Naive thymus-derived CD4-positive, alpha-beta T cell (primary cell): ENCODE results near the gene PRR15L. TPM values are rescaled to one million over a fixed set of nuclear protein-coding genes. Genes with fewer than 3 reads are reported as not detected.

Experiments
- ATAC-seq: fragments of 150-1000 bp; cut with Tn5 transposase; 2 replicates; pipeline ENCODE4 v1.10.0; 2021; ENCODE audit warnings: mild to moderate bottlenecking, moderate library complexity
- CTCF ChIA-PET: fragments of 350-600 bp; sonication (Branson Sonifier 250); formaldehyde crosslinking; loops from one replicate; lab custom pipeline; 2021; ENCODE audit warnings: antibody characterized with exemption; lab: Charles Lee
- POLR2A ChIA-PET: fragments of 350-600 bp; sonication (Branson Sonifier 250); formaldehyde crosslinking; loops from one replicate; lab custom pipeline; 2021; ENCODE audit warnings: antibody characterized with exemption, inconsistent platforms; lab: Charles Lee
- DNase-seq, 9 donors: peaks; one replicate each; pipeline versions ENCODE4 v3.0.0 to v3.0.0-alpha.2; 2020 to 2022; ENCODE audit warnings: mixed read lengths in 1 of 9
- H3K27ac ChIP-seq: one replicate; pipeline ENCODE4 v1.7.0; 2013; ENCODE audit warnings: mild to moderate bottlenecking, low read depth, low read length, moderate library complexity
- H3K27me3 ChIP-seq, 2 donors: one replicate each; pipeline ENCODE4 v1.7.0; 2013; ENCODE audit warnings: low read length in 2 of 2, mild to moderate bottlenecking in 2 of 2, moderate library complexity in 2 of 2; ENCODE audit not compliant: control insufficient read depth in 2 of 2, insufficient read depth in 2 of 2
- H3K36me3 ChIP-seq, 3 experiments: 1 replicate in 2 of 3; 2 replicates in 1 of 3; pipeline ENCODE4 v1.7.0; 2013; ENCODE audit warnings: low read length in 3 of 3, mild to moderate bottlenecking in 3 of 3, moderate library complexity in 1 of 3; ENCODE audit not compliant: insufficient read depth in 3 of 3, control insufficient read depth in 2 of 3
- H3K4me1 ChIP-seq, 2 donors: one replicate each; pipeline ENCODE4 v1.7.0; 2013; ENCODE audit warnings: low read length in 2 of 2, mild to moderate bottlenecking in 2 of 2, moderate library complexity in 1 of 2; ENCODE audit not compliant: control insufficient read depth in 2 of 2, insufficient read depth in 2 of 2
- H3K4me3 ChIP-seq: 2 replicates; pipeline ENCODE4 v1.7.0; 2013; ENCODE audit warnings: mild to moderate bottlenecking, low read length
- H3K9me3 ChIP-seq, 3 experiments: 1 replicate in 2 of 3; 2 replicates in 1 of 3; pipeline ENCODE4 v1.7.0; 2013; ENCODE audit warnings: low read length in 3 of 3; ENCODE audit not compliant: control insufficient read depth in 2 of 3
- H3K27ac Mint-ChIP-seq, 9 donors: one replicate each; pipeline ENCODE4 v1.8.0; 2020 to 2022; ENCODE audit warnings: mixed read lengths in 9 of 9, mild to moderate bottlenecking in 8 of 9, moderate library complexity in 5 of 9, inconsistent platforms in 2 of 9
- H3K27me3 Mint-ChIP-seq, 5 donors: one replicate each; pipeline ENCODE4 v1.8.0; 2021 to 2022; ENCODE audit warnings: mixed read lengths in 5 of 5, mild to moderate bottlenecking in 1 of 5
- H3K36me3 Mint-ChIP-seq, 5 donors: one replicate each; pipeline ENCODE4 v1.8.0; 2020 to 2022; ENCODE audit warnings: mixed read lengths in 5 of 5, mild to moderate bottlenecking in 3 of 5, inconsistent platforms in 1 of 5
- H3K4me1 Mint-ChIP-seq, 7 donors: one replicate each; pipeline ENCODE4 v1.8.0; 2020 to 2022; ENCODE audit warnings: mixed read lengths in 7 of 7, mild to moderate bottlenecking in 3 of 7, inconsistent platforms in 1 of 7
- H3K4me3 Mint-ChIP-seq, 10 donors: one replicate each; pipeline ENCODE4 v1.8.0; 2020 to 2022; ENCODE audit warnings: mild to moderate bottlenecking in 10 of 10, mixed read lengths in 10 of 10, moderate library complexity in 6 of 10, inconsistent platforms in 2 of 10
- H3K9me3 Mint-ChIP-seq, 11 donors: one replicate each; pipeline ENCODE4 v1.8.0; 2020 to 2022; ENCODE audit warnings: mixed read lengths in 11 of 11, mild to moderate bottlenecking in 4 of 11, inconsistent platforms in 1 of 11, moderate library complexity in 1 of 11
- intact Hi-C, 2 donors: fragments of 100-400 bp; cut with micrococcal nuclease; formaldehyde crosslinking; loops; one replicate each; pipeline ENCODE4 v1.15.1; 2023
- polyA plus RNA-seq, 2 donors: library from polyadenylated mRNA; unstranded; fragments of 300-500 nt; fragmentation: Illumina TruSeq; gene quantifications; one replicate each; pipeline ENCODE4 v1.2.3, GENCODE V29; 2021
- total RNA-seq, 6 experiments: library from RNA in 5 of 6; stranded (reverse) in 5 of 6; gene quantifications; 1 replicate in 5 of 6; 2 replicates in 1 of 6; pipeline ENCODE4 v1.2.3 and lab custom pipeline; 2021 to 2026

Gene PRR15L
- total and polyA plus RNA-seq, 7 experiments from 2014 or later, result 0.32 TPM; not detected in 6

- H3K9me3 Mint-ChIP-seq, result no peaks in the 10 kb centered on the region
- peaks cover 0 to 13% (median 0%) of the 10 kb centered on the region in 7 donors for H3K4me1 Mint-ChIP-seq
- Histone ChIP-seq H3K4me1 (peaks cover 0 to 5% of the 10 kb centered on the region in 2 donors), H3K36me3 (peaks cover 2 to 55% (median 13%) of the 10 kb centered on the region in 3 experiments), H3K27me3 (no peaks in the 10 kb centered on the region), H3K27ac (no peak overlapping the region), H3K4me3 (no peak overlapping the region), H3K9me3 (no peaks in the 10 kb centered on the region)
- intact Hi-C loops, result no loop called here
- no peaks in the 10 kb centered on the region for H3K27me3 Mint-ChIP-seq
- no peak overlapping the region for H3K27ac Mint-ChIP-seq
- H3K36me3 Mint-ChIP-seq, result peaks cover 6 to 23% (median 8%) of the 10 kb centered on the region in 5 donors
- POLR2A ChIA-PET, result interaction anchor here (1.8 kb wide), 1 partner anchor 13 kb away, joined by 4 read pairs; the partner anchor contains the start of gene CDK5RAP3
- no peak overlapping the region for H3K4me3 Mint-ChIP-seq
- CTCF ChIA-PET, result no interaction called here
- DNase-seq (no peak), ATAC-seq (no peak)
Observed at GRCh38 chr17:47983492-47984223, 26.0 kb upstream of the PRR15L start.

DNA sequence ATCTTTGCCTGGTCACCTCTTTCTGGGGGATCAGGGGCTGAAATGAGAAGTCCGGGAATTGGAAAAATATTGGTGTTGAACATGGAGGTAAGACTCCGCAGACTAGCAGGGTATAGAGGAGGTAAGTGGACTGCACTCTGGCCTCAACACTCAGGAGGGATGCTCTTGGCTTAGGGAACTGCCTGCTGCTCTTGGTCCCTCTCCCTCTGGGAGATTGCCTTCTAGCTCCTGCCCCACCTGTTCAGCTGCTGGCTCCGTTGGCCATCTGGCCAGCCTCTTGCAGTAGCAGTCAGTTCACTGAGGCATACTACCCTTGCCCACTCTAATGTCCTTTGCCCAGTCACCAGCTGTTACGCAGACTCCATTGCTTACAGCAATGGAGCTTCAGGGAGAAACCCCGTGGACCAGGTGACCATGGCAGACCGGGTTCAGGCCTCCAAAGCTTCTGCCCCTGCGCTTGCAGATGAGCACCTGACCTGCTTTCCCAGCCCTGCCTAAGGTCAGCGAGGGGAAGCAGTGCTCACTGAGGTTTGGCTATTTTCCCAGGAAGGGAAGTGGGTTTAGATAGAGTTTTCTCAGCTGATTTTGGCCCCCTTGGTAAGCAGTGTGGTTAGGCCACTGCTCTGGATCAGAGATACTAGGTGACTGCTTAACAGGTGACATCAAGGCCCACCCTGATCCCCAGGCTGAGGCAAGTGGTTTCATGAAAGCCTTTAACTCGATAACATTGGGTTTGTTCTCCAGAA, 25.1 kb upstream of the PRR15L start:
- H3K36me3 Mint-ChIP-seq, result peaks cover 6 to 24% (median 8%) of the 10 kb centered on the region in 5 donors
- POLR2A ChIA-PET, result interaction anchor here (1.8 kb wide), 1 partner anchor 12 kb away, joined by 4 read pairs; the partner anchor contains the start of gene CDK5RAP3
- H3K27ac ChIP-seq, result no peak overlapping the region
- peaks cover 6 to 63% (median 13%) of the 10 kb centered on the region in 3 experiments for H3K36me3 ChIP-seq
- H3K27me3 ChIP-seq, result no peaks in the 10 kb centered on the region
- no peak overlapping the region for H3K4me3 Mint-ChIP-seq
- H3K9me3 Mint-ChIP-seq, result no peaks in the 10 kb centered on the region
- no peaks in the 10 kb centered on the region for H3K27me3 Mint-ChIP-seq
- DNase-seq, result no peak
- no peaks in the 10 kb centered on the region for H3K9me3 ChIP-seq
- no peak for ATAC-seq
- CTCF ChIA-PET, result interaction anchor here (1.5 kb wide), 1 partner anchor 98 kb away, joined by 3 read pairs; no protein-coding TSS in a partner anchor
- intact Hi-C loops, result no loop called here
- H3K27ac Mint-ChIP-seq, result peak overlapping the region in 1 of 9 donors; percentile 21
- no peak overlapping the region for H3K4me3 ChIP-seq
- peaks cover 0 to 5% of the 10 kb centered on the region in 2 donors for H3K4me1 ChIP-seq
- peaks cover 0 to 10% (median 0%) of the 10 kb centered on the region in 7 donors for H3K4me1 Mint-ChIP-seq

- intact Hi-C loops, result no loop called here
- ATAC-seq (no peak), DNase-seq (no peak)
- no peaks in the 10 kb centered on the region for H3K27me3 ChIP-seq
- Mint-ChIP-seq H3K27me3 (no peaks in the 10 kb centered on the region), H3K27ac (no peak overlapping the region), H3K36me3 (peaks cover 6 to 29% (median 8%) of the 10 kb centered on the region in 5 donors), H3K4me1 (peaks cover 0 to 10% (median 0%) of the 10 kb centered on the region in 7 donors), H3K9me3 (no peaks in the 10 kb centered on the region), H3K4me3 (no peak overlapping the region)
- ChIA-PET POLR2A (interaction anchor here (1.8 kb wide), 1 partner anchor 11 kb away, joined by 4 read pairs; the partner anchor contains the start of gene CDK5RAP3), CTCF (interaction anchor here (1.5 kb wide), 1 partner anchor 98 kb away, joined by 3 read pairs; no protein-coding TSS in a partner anchor)
- H3K4me1 ChIP-seq, result peaks cover 0 to 5% of the 10 kb centered on the region in 2 donors
- no peaks in the 10 kb centered on the region for H3K9me3 ChIP-seq
- H3K4me3 ChIP-seq, result no peak overlapping the region
- peaks cover 6 to 69% (median 17%) of the 10 kb centered on the region in 3 experiments for H3K36me3 ChIP-seq
- H3K27ac ChIP-seq, result no peak overlapping the region
Observed at GRCh38 chr17:47982091-47982617, 24.5 kb upstream of the PRR15L start.

DNA sequence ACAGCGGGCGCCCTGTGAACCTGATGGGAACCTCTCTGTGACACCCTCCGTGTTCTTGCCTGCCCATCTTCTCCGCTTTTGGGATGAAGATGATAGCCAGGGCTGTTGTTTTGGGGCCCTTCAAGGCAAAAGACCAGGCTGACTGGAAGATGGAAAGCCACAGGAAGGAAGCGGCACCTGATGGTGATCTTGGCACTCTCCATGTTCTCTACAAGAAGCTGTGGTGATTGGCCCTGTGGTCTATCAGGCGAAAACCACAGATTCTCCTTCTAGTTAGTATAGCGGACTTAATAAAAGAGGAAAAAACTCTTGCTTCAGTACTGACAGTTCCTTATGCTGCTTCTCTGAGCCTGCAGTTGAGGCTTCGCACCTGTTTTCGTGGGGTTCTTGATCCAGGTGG, 23.8 kb upstream of the PRR15L start:
- Histone ChIP-seq H3K4me3 (no peak overlapping the region), H3K4me1 (peaks cover 0 to 5% of the 10 kb centered on the region in 2 donors), H3K9me3 (no peaks in the 10 kb centered on the region), H3K36me3 (peaks cover 6 to 74% (median 17%) of the 10 kb centered on the region in 3 experiments), H3K27ac (no peak overlapping the region), H3K27me3 (no peaks in the 10 kb centered on the region)
- Mint-ChIP-seq H3K9me3 (no peaks in the 10 kb centered on the region), H3K4me1 (peaks cover 0 to 10% (median 0%) of the 10 kb centered on the region in 7 donors), H3K27me3 (no peaks in the 10 kb centered on the region), H3K27ac (peak overlapping the region in 2 of 9 donors; percentile 25 to 32), H3K36me3 (peaks cover 6 to 33% (median 8%) of the 10 kb centered on the region in 5 donors), H3K4me3 (no peak overlapping the region)
- CTCF ChIA-PET, result interaction anchor here (1.5 kb wide), 2 partner anchors 31 to 99 kb away, joined by 3 to 5 read pairs; no protein-coding TSS in a partner anchor
- no peak for ATAC-seq
- no peak for DNase-seq
- intact Hi-C loops, result no loop called here
- POLR2A ChIA-PET, result interaction anchor here (0.7 kb wide), 1 partner anchor 40 kb away, joined by 3 read pairs; the partner anchor contains the start of gene PNPO

DNA sequence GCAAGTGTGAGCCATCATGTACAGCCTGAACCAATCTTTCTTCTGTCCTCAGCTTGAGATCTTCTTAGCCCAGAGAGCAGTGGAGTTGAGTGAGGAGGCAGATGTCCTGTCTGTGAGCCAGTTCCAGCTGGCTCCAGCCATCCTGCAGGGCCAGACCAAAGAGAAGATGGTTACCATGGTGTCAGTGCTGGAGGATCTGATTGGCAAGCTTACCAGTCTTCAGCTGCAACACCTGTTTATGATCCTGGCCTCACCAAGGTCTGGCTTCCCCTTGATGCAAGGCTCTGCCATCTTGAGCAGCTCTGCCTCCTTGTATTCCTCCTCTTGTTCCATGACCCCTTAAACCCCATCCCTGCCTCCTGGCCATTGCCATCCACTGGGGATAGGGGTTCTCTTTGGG, 22.9 kb upstream of the PRR15L start:
- no peak overlapping the region for H3K27ac ChIP-seq
- Mint-ChIP-seq H3K36me3 (peaks cover 8 to 38% (median 10%) of the 10 kb centered on the region in 5 donors), H3K9me3 (no peaks in the 10 kb centered on the region), H3K4me1 (peaks cover 0 to 10% (median 0%) of the 10 kb centered on the region in 7 donors), H3K27ac (peak overlapping the region in 1 of 9 donors; percentile 65), H3K4me3 (no peak overlapping the region), H3K27me3 (no peaks in the 10 kb centered on the region)
- ChIA-PET POLR2A (no interaction called here), CTCF (interaction anchor here (1.2 to 1.5 kb wide), 2 partner anchors 10 to 31 kb away, joined by 3 to 5 read pairs; no protein-coding TSS in a partner anchor)
- peaks cover 6 to 84% (median 17%) of the 10 kb centered on the region in 3 experiments for H3K36me3 ChIP-seq
- ATAC-seq, result no peak
- H3K4me3 ChIP-seq, result no peak overlapping the region
- peaks cover 0 to 5% of the 10 kb centered on the region in 2 donors for H3K4me1 ChIP-seq
- no peaks in the 10 kb centered on the region for H3K9me3 ChIP-seq
- intact Hi-C loops, result no loop called here
- H3K27me3 ChIP-seq, result no peaks in the 10 kb centered on the region
- no peak for DNase-seq

DNA sequence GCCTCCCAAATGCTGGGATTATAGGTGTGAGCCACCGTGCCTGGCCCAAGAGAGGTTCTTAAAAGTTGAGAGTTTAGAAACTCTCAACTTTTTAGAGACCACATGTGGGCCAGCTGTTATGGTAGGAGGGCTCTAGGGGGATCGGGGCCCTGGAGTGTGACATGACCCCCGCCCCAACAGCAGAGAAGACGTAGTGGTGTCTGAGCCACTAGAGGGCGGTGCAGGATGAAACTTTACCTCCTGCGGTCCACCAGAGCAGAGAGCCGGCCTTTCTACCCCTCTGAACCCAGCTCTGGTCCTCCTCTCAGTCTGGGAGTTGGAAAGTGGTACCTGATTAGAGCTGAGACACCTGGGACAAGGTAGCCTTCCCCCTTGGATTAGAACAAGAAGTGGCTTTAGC, 20.6 kb upstream of the PRR15L start:
- ATAC-seq (peak; percentile 78), DNase-seq (peak in 7 of 9 donors; percentile 18 to 52 (median 35))
- POLR2A ChIA-PET, result interaction anchor here (0.8 kb wide), 1 partner anchor 83 kb away, joined by 3 read pairs; no protein-coding TSS in a partner anchor
- intact Hi-C loops, result loop anchor here (1.0 to 5.0 kb wide), 3 partner anchors 46 to 154 kb away; no protein-coding TSS in a partner anchor
- no peak overlapping the region for H3K4me3 Mint-ChIP-seq
- Histone ChIP-seq H3K9me3 (no peaks in the 10 kb centered on the region), H3K27ac (no peak overlapping the region), H3K4me3 (no peak overlapping the region), H3K36me3 (peaks cover 6 to 95% (median 17%) of the 10 kb centered on the region in 3 experiments), H3K4me1 (peaks cover 0 to 5% of the 10 kb centered on the region in 2 donors), H3K27me3 (no peaks in the 10 kb centered on the region)
- H3K27ac Mint-ChIP-seq, result no peak overlapping the region
- CTCF ChIA-PET, result interaction anchor here (0.7 to 1.7 kb wide), 9 partner anchors 8 to 548 kb away, joined by 3 to 12 read pairs (median 3); partner anchors contain the start of gene CDK5RAP3
- H3K36me3 Mint-ChIP-seq, result peaks cover 6 to 56% (median 16%) of the 10 kb centered on the region in 5 donors
- H3K9me3 Mint-ChIP-seq, result no peaks in the 10 kb centered on the region
- no peaks in the 10 kb centered on the region for H3K27me3 Mint-ChIP-seq
- H3K4me1 Mint-ChIP-seq, result peaks cover 0 to 12% (median 4%) of the 10 kb centered on the region in 7 donors
